LNCAP (cell line): ENCODE data around the gene PIAS3.

ENCODE experiments used
- CTCF ChIP-seq: fragments of 450-650 bp; IDR thresholded peaks from 2 replicates; pipeline ENCODE4 v1.5.1; 2017; ENCODE audit warnings: mild to moderate bottlenecking

The PIAS3 gene

GRCh38 chr1:145858901-145859490 lies at the start of gene PIAS3:
Gene PIAS3 (minus strand): TSS chr1:145859081. CDS start chr1:145858990, 91 bp downstream.
- no peak for TF ChIP-seq CTCF

GRCh38 chr1:145908653-145909052 lies 49.8 kb upstream of the PIAS3 start:
- TF ChIP-seq CTCF: no peak

- TF ChIP-seq CTCF: no peak
Measured at GRCh38 chr1:145906954-145907753, 48.3 kb upstream of the PIAS3 start.

GRCh38 chr1:145901312-145902021 lies 42.6 kb upstream of the PIAS3 start:
- no peak for TF ChIP-seq CTCF

GRCh38 chr1:145898756-145899155 lies 39.9 kb upstream of the PIAS3 start:
- no peak for TF ChIP-seq CTCF

GRCh38 chr1:145897969-145898368 lies 39.1 kb upstream of the PIAS3 start:
- no peak for TF ChIP-seq CTCF

- TF ChIP-seq CTCF: no peak
Measured at GRCh38 chr1:145895471-145895870, 36.6 kb upstream of the PIAS3 start.
